ENCODE results near the gene PROX1.

GRCh38 chr1:214044438-214045214, 56.9 kb downstream of the PROX1 start:
- TF ChIP-seq EZH2 (IDR thresholded peaks at IDR 0.05; ENCODE audit: insufficient read depth, poor library complexity, severe bottlenecking): no peak
- no peak for TF ChIP-seq EZH2phosphoT487 (IDR thresholded peaks at IDR 0.05; ENCODE audit: insufficient read depth, low read depth)
